GM12878 (cell line): ENCODE results near the gene TNK2. TPM values are rescaled to one million over a fixed set of nuclear protein-coding genes. Genes with fewer than 3 reads are reported as not detected.

ENCODE experiments used
- BRCA1 ChIP-seq: IDR thresholded peaks from 2 replicates; pipeline ENCODE4 v1.6.1; 2011; ENCODE audit warnings: low read depth, low read length, improper control_type of control experiment
- CBX3 ChIP-seq: fragments of 200-600 bp; sonication (generic); IDR thresholded peaks from 2 replicates; pipeline ENCODE4 v1.6.1; 2016; ENCODE audit warnings: low read depth, borderline replicate concordance
- CREM ChIP-seq: IDR thresholded peaks from 2 replicates; pipeline ENCODE4 v1.6.1; 2014; ENCODE audit warnings: antibody characterized with exemption, low read depth
- EED ChIP-seq: sonication (generic); IDR thresholded peaks from 2 replicates; pipeline ENCODE4 v1.6.1; 2016; ENCODE audit warnings: antibody characterized with exemption, low read depth
- EZH2 ChIP-seq: IDR thresholded peaks from 2 replicates; pipeline ENCODE4 v1.6.1; 2012; ENCODE audit warnings: low read depth, mild to moderate bottlenecking, control low read depth, inconsistent platforms, low read length, borderline replicate concordance; ENCODE audit not compliant: control insufficient read depth
- KAT2A ChIP-seq: conservative IDR thresholded peaks from 2 replicates; pipeline ENCODE4 v1.6.1; 2011; ENCODE audit warnings: low read depth, low read length; ENCODE audit not compliant: control insufficient read depth
- MTA2 ChIP-seq: fragments of 450-650 bp; IDR thresholded peaks from 2 replicates; pipeline ENCODE4 v1.6.1; 2016; ENCODE audit warnings: low read depth, mild to moderate bottlenecking, moderate library complexity
- NRF1 ChIP-seq: conservative IDR thresholded peaks from 2 replicates; pipeline ENCODE4 v1.6.1; 2011; ENCODE audit warnings: mild to moderate bottlenecking, low read depth, low read length, improper control_type of control experiment
- STAT1 ChIP-seq: fragments of 450-650 bp; conservative IDR thresholded peaks from 2 replicates; pipeline ENCODE4 v1.6.1; 2014; ENCODE audit warnings: antibody characterized with exemption, mild to moderate bottlenecking
- polyA plus RNA-seq, 11 experiments: library from polyadenylated mRNA; depleted of rRNA in 4 of 11; unstranded in 6 of 11; stranded (reverse) in 5 of 11; fragments of >200 nt; fragmentation: Nextera tagmentation in 4 of 11; fragmentation: Illumina TruSeq in 1 of 11; extraction: Ambion mirVana in 4 of 11; extraction: Trizol in 1 of 11; gene quantifications; 1 replicate in 1 of 11; 2 replicates in 10 of 11; pipeline versions ENCODE4 v1.2.1 to v1.2.3, GENCODE V29; 2011 to 2016; ENCODE audit warnings: inconsistent platforms in 2 of 11, missing spikeins in 2 of 11, low read depth in 1 of 11
- total RNA-seq, 4 experiments: library from RNA; depleted of rRNA in 3 of 4; stranded (reverse); fragments of >200 nt in 3 of 4; fragmentation: Illumina TruSeq in 1 of 4; extraction: Trizol in 1 of 4; gene quantifications; 2 replicates each; pipeline versions ENCODE4 v1.2.1 to v1.2.3, GENCODE V29; 2013 to 2021
- TF ChIP-seq, protein P1 (sequence below): IDR thresholded peaks from 2 replicates; pipeline ENCODE4 v1.6.1; 2012; ENCODE audit warnings: mild to moderate bottlenecking, low read depth, low read length
- TF ChIP-seq, protein P2 (sequence below): fragments of 450-650 bp; IDR thresholded peaks from 2 replicates; pipeline ENCODE4 v1.6.1; 2017; ENCODE audit warnings: mild to moderate bottlenecking
- TF ChIP-seq, protein P3 (sequence below): fragments of 450-650 bp; IDR thresholded peaks from 2 replicates; pipeline ENCODE4 v1.6.1; 2014; ENCODE audit warnings: mild to moderate bottlenecking

TNK2 gene
- total and polyA plus RNA-seq, 10 of the 15 experiments (the other 5 are each of a cell fraction or from before 2014, with no cell fraction given) = 0.13 to 47.8 (median 10.8) TPM

GRCh38 chr3:195897853-195898415 lies 10.4 kb downstream of the TNK2 start (continued):
- TF ChIP-seq, protein P1, sequence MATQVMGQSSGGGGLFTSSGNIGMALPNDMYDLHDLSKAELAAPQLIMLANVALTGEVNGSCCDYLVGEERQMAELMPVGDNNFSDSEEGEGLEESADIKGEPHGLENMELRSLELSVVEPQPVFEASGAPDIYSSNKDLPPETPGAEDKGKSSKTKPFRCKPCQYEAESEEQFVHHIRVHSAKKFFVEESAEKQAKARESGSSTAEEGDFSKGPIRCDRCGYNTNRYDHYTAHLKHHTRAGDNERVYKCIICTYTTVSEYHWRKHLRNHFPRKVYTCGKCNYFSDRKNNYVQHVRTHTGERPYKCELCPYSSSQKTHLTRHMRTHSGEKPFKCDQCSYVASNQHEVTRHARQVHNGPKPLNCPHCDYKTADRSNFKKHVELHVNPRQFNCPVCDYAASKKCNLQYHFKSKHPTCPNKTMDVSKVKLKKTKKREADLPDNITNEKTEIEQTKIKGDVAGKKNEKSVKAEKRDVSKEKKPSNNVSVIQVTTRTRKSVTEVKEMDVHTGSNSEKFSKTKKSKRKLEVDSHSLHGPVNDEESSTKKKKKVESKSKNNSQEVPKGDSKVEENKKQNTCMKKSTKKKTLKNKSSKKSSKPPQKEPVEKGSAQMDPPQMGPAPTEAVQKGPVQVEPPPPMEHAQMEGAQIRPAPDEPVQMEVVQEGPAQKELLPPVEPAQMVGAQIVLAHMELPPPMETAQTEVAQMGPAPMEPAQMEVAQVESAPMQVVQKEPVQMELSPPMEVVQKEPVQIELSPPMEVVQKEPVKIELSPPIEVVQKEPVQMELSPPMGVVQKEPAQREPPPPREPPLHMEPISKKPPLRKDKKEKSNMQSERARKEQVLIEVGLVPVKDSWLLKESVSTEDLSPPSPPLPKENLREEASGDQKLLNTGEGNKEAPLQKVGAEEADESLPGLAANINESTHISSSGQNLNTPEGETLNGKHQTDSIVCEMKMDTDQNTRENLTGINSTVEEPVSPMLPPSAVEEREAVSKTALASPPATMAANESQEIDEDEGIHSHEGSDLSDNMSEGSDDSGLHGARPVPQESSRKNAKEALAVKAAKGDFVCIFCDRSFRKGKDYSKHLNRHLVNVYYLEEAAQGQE = no peak
- TF ChIP-seq MTA2 (no peak), BRCA1 (no peak), NRF1 (no peak), EZH2 (no peak), CBX3 (no peak), STAT1 (no peak), CREM (no peak), KAT2A (no peak), EED (no peak)
- TF ChIP-seq, protein P2, sequence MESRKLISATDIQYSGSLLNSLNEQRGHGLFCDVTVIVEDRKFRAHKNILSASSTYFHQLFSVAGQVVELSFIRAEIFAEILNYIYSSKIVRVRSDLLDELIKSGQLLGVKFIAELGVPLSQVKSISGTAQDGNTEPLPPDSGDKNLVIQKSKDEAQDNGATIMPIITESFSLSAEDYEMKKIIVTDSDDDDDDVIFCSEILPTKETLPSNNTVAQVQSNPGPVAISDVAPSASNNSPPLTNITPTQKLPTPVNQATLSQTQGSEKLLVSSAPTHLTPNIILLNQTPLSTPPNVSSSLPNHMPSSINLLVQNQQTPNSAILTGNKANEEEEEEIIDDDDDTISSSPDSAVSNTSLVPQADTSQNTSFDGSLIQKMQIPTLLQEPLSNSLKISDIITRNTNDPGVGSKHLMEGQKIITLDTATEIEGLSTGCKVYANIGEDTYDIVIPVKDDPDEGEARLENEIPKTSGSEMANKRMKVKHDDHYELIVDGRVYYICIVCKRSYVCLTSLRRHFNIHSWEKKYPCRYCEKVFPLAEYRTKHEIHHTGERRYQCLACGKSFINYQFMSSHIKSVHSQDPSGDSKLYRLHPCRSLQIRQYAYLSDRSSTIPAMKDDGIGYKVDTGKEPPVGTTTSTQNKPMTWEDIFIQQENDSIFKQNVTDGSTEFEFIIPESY = no peak
- TF ChIP-seq, protein P3, sequence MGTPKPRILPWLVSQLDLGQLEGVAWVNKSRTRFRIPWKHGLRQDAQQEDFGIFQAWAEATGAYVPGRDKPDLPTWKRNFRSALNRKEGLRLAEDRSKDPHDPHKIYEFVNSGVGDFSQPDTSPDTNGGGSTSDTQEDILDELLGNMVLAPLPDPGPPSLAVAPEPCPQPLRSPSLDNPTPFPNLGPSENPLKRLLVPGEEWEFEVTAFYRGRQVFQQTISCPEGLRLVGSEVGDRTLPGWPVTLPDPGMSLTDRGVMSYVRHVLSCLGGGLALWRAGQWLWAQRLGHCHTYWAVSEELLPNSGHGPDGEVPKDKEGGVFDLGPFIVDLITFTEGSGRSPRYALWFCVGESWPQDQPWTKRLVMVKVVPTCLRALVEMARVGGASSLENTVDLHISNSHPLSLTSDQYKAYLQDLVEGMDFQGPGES = no peak
